ENCODE measurements around the gene SMARCB1.

DNA sequence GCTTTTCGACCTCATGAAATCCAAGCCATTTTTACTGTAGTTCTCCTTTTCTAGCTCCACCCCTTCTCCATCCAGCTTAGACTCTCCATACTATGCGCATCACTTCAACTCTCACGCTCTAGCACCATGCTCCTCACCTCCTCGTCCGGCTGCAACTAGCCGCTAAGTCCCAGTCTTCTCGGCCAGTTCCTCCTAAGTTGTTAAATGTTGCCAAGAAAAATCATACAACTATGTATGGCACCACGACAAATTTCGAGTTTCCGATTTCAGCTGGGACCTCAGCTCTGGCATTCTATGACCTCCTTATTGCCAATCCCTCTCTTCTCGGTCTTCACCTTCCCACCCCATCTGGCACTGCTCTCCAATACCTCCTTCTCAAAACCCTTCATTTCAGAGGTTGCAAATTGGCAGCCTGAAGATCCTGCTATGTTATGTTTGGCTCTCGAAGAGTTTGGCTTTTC is 36.9 kb upstream of the SMARCB1 start:
- TF ChIP-seq, protein P1, sequence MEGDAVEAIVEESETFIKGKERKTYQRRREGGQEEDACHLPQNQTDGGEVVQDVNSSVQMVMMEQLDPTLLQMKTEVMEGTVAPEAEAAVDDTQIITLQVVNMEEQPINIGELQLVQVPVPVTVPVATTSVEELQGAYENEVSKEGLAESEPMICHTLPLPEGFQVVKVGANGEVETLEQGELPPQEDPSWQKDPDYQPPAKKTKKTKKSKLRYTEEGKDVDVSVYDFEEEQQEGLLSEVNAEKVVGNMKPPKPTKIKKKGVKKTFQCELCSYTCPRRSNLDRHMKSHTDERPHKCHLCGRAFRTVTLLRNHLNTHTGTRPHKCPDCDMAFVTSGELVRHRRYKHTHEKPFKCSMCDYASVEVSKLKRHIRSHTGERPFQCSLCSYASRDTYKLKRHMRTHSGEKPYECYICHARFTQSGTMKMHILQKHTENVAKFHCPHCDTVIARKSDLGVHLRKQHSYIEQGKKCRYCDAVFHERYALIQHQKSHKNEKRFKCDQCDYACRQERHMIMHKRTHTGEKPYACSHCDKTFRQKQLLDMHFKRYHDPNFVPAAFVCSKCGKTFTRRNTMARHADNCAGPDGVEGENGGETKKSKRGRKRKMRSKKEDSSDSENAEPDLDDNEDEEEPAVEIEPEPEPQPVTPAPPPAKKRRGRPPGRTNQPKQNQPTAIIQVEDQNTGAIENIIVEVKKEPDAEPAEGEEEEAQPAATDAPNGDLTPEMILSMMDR (IDR thresholded peaks at IDR 0.05) = no peak
- no peak for TF ChIP-seq EZH2 (IDR thresholded peaks at IDR 0.05; ENCODE audit: borderline replicate concordance, insufficient read depth, low read depth, low read length, poor library complexity, severe bottlenecking)
